ENCODE results near the gene ZNF211. TPM values are rescaled to one million over a fixed set of nuclear protein-coding genes. Genes with fewer than 3 reads are reported as not detected.

ZNF211 gene
- total RNA-seq, 1 experiment from 2014 or later: 6.7 TPM

DNA sequence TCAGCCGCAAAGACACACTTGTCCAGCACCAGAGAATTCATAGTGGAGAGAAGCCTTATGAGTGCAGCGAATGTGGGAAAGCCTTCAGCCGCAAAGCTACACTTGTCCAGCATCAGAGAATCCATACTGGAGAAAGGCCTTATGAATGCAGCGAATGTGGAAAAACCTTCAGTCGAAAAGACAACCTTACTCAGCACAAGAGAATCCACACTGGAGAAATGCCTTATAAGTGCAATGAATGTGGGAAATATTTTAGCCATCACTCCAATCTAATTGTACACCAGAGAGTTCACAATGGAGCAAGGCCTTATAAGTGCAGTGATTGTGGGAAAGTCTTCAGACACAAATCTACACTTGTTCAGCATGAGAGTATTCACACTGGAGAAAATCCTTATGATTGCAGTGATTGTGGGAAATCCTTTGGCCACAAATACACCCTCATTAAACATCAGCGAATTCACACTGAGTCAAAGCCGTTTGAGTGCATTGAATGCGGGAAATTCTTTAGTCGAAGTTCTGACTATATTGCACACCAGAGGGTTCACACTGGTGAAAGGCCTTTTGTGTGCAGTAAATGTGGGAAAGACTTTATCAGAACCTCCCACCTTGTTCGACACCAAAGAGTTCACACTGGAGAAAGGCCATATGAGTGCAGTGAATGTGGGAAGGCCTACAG lies 12.2 kb upstream of the ZNF211 start:
- H3K4me1 ChIP-seq (ENCODE audit: control insufficient read depth in 1 of 2, insufficient read depth in 2 of 2, low read length in 2 of 2): no peaks in the 10 kb centered on the region
- peak; percentile 29; the same call in 1 of the 2 replicates for TF ChIP-seq ZNF274 (IDR thresholded peaks at IDR 0.05; ENCODE audit: low read depth, low read length)
- TF ChIP-seq POLR2A (IDR thresholded peaks at IDR 0.05; ENCODE audit: borderline replicate concordance, extremely low read depth, insufficient read depth, insufficient read length): no peak
- ChIA-PET CTCF (no interaction called here), POLR2A (no interaction called here), RAD21 (ENCODE audit: low non-redundant PET in 1 of 2, low total read pairs in 2 of 2, uncharacterized antibody in 2 of 2, unreplicated experiment in 2 of 2) (no interaction called here)
- peaks cover 57 to 67% of the 10 kb centered on the region in 2 experiments; a peak in 3 of 4 replicates for H3K9me3 ChIP-seq (ENCODE audit: control insufficient read depth in 1 of 2, insufficient read depth in 1 of 2, low read depth in 1 of 2, low read length in 2 of 2)
- H4K20me1 ChIP-seq (ENCODE audit: insufficient read depth): no peaks in the 10 kb centered on the region
- ATAC-seq (no peak), DNase-seq (ENCODE audit: low read depth, low spot score) (no peak)
- no peak overlapping the region for H3K27ac ChIP-seq (ENCODE audit: low read depth, low read length)
- no peaks in the 10 kb centered on the region for H3K27me3 ChIP-seq (ENCODE audit: insufficient read depth, low read length)
- no peak overlapping the region for H3K9ac ChIP-seq (ENCODE audit: low read length)
- H3K36me3 ChIP-seq (ENCODE audit: control insufficient read depth in 1 of 2, insufficient read depth in 2 of 2, low read length in 2 of 2): peaks cover 14 to 41% of the 10 kb centered on the region in 2 experiments
- BruUV-seq (replicated peaks): no TSS peak
- intact Hi-C loops (cut with micrococcal nuclease): no loop called here
- no peak overlapping the region for H3K4me2 ChIP-seq (ENCODE audit: low read length)
- no peaks in the 10 kb centered on the region for H3K9me2 ChIP-seq (ENCODE audit: insufficient read depth)
- H3K79me2 ChIP-seq (ENCODE audit: insufficient read depth, low read length): peaks cover 15% of the 10 kb centered on the region; the same call in 1 of the 2 replicates
- H2AFZ ChIP-seq (ENCODE audit: low read depth, low read length, poor library complexity, severe bottlenecking): no peak overlapping the region
- no peak overlapping the region for H3K4me3 ChIP-seq (replicated peaks in 1 of 2; ENCODE audit: low read depth in 1 of 2, low read length in 2 of 2)

DNA sequence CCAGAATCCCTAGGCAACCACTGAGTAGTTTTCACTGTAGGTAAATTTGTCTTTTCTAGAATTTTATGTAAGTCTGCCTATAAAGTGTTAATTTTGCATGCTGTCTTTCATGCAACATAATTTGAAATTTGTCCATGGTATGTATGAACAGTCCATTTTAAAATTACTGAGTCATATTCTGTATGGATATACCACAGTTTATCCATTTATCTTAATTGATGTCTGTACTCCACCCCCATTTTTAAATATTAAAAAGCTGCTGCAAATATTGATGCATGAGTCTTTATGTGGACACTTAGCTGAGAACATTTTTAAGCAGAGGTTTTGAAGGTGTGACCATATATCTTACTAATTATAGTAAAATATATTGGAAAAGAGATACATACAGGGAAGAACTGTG lies 9.9 kb upstream of the ZNF211 start:
- no peaks in the 10 kb centered on the region; the same call in 1 of the 2 replicates for H3K79me2 ChIP-seq (ENCODE audit: insufficient read depth, low read length)
- no peaks in the 10 kb centered on the region for H3K27me3 ChIP-seq (ENCODE audit: insufficient read depth, low read length)
- H3K27ac ChIP-seq (ENCODE audit: low read depth, low read length): no peak overlapping the region
- H3K4me2 ChIP-seq (ENCODE audit: low read length): no peak overlapping the region
- peaks cover 44 to 55% of the 10 kb centered on the region in 2 experiments; a peak in 3 of 4 replicates for H3K9me3 ChIP-seq (ENCODE audit: control insufficient read depth in 1 of 2, insufficient read depth in 1 of 2, low read depth in 1 of 2, low read length in 2 of 2)
- no peak for TF ChIP-seq RAD21 (IDR thresholded peaks at IDR 0.05; ENCODE audit: low read depth)
- TF ChIP-seq ZFX (IDR thresholded peaks at IDR 0.05): no peak
- no peak for TF ChIP-seq YY1 (IDR thresholded peaks at IDR 0.05; ENCODE audit: extremely low read depth, insufficient replicate concordance, low read depth, low read length)
- TF ChIP-seq JUND (IDR thresholded peaks at IDR 0.05): no peak
- TF ChIP-seq, protein P1, sequence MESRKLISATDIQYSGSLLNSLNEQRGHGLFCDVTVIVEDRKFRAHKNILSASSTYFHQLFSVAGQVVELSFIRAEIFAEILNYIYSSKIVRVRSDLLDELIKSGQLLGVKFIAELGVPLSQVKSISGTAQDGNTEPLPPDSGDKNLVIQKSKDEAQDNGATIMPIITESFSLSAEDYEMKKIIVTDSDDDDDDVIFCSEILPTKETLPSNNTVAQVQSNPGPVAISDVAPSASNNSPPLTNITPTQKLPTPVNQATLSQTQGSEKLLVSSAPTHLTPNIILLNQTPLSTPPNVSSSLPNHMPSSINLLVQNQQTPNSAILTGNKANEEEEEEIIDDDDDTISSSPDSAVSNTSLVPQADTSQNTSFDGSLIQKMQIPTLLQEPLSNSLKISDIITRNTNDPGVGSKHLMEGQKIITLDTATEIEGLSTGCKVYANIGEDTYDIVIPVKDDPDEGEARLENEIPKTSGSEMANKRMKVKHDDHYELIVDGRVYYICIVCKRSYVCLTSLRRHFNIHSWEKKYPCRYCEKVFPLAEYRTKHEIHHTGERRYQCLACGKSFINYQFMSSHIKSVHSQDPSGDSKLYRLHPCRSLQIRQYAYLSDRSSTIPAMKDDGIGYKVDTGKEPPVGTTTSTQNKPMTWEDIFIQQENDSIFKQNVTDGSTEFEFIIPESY (IDR thresholded peaks at IDR 0.05; ENCODE audit: extremely low read depth, insufficient replicate concordance, low read length): no peak
- TF ChIP-seq ELF1 (IDR thresholded peaks at IDR 0.05; ENCODE audit: borderline replicate concordance, low read depth): no peak
- TF ChIP-seq EZH2phosphoT487 (IDR thresholded peaks at IDR 0.05; ENCODE audit: borderline replicate concordance): no peak
- TF ChIP-seq, protein P2, sequence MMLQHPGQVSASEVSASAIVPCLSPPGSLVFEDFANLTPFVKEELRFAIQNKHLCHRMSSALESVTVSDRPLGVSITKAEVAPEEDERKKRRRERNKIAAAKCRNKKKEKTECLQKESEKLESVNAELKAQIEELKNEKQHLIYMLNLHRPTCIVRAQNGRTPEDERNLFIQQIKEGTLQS (IDR thresholded peaks at IDR 0.05): no peak
- no peak for TF ChIP-seq POLR2A (IDR thresholded peaks at IDR 0.05; ENCODE audit: borderline replicate concordance, extremely low read depth, insufficient read depth, insufficient read length)
- TF ChIP-seq, protein P3, sequence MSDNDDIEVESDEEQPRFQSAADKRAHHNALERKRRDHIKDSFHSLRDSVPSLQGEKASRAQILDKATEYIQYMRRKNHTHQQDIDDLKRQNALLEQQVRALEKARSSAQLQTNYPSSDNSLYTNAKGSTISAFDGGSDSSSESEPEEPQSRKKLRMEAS (IDR thresholded peaks at IDR 0.05): no peak
- TF ChIP-seq FOSL1 (IDR thresholded peaks at IDR 0.05; ENCODE audit: low read depth): no peak
- TF ChIP-seq CEBPB (IDR thresholded peaks at IDR 0.05; ENCODE audit: low read depth): no peak
- no peak for TF ChIP-seq EGR1 (IDR thresholded peaks at IDR 0.05; ENCODE audit: low read depth)
- no peak for TF ChIP-seq POLR2AphosphoS5 (IDR thresholded peaks at IDR 0.05; ENCODE audit: low read depth, low read length)
- no peak for TF ChIP-seq SIN3A (IDR thresholded peaks at IDR 0.05; ENCODE audit: low read depth)
- CTCF ChIA-PET: no interaction called here
- no peaks in the 10 kb centered on the region for H3K4me1 ChIP-seq (ENCODE audit: control insufficient read depth in 1 of 2, insufficient read depth in 2 of 2, low read length in 2 of 2)
- H3K36me3 ChIP-seq (ENCODE audit: control insufficient read depth in 1 of 2, insufficient read depth in 2 of 2, low read length in 2 of 2): peaks cover 14 to 38% of the 10 kb centered on the region in 2 experiments
- no peak overlapping the region for H2AFZ ChIP-seq (ENCODE audit: low read depth, low read length, poor library complexity, severe bottlenecking)
- H3K4me3 ChIP-seq (replicated peaks in 1 of 2; ENCODE audit: low read depth in 1 of 2, low read length in 2 of 2): no peak overlapping the region
- no peaks in the 10 kb centered on the region for H4K20me1 ChIP-seq (ENCODE audit: insufficient read depth)
- H3K9me2 ChIP-seq (ENCODE audit: insufficient read depth): no peaks in the 10 kb centered on the region
- ATAC-seq (no peak), DNase-seq (ENCODE audit: low read depth, low spot score) (no peak)
- POLR2A ChIA-PET: no interaction called here
- RAD21 ChIA-PET (ENCODE audit: low non-redundant PET in 1 of 2, low total read pairs in 2 of 2, uncharacterized antibody in 2 of 2, unreplicated experiment in 2 of 2): no interaction called here
- H3K9ac ChIP-seq (ENCODE audit: low read length): no peak overlapping the region
- BruUV-seq (replicated peaks): no TSS peak
- intact Hi-C loops (cut with micrococcal nuclease): no loop called here

All from HCT116 (cell line).